Brain microvascular endothelial cell (primary cell): Measurements from ENCODE around the gene PLA2G4B.

Experiments used
- DNase-seq: peaks from one replicate; pipeline ENCODE4 v3.0.0-alpha.2; 2020
- H3K27ac ChIP-seq: fragments of 250-450 bp; sonication (Bioruptor Pico); 2 replicates; pipeline ENCODE4 v1.5.1; 2020; ENCODE audit warnings: mild to moderate bottlenecking, moderate library complexity
- H3K27me3 ChIP-seq: fragments of 250-450 bp; sonication (Bioruptor Pico); replicated peaks from 2 replicates; pipeline ENCODE4 v1.5.1; 2020; ENCODE audit warnings: mild to moderate bottlenecking
- H3K36me3 ChIP-seq: fragments of 250-450 bp; sonication (Bioruptor Pico); replicated peaks from 2 replicates; pipeline ENCODE4 v1.5.1; 2020; ENCODE audit warnings: mild to moderate bottlenecking
- H3K4me3 ChIP-seq: 2 replicates; pipeline ENCODE4 v1.5.1; 2011; ENCODE audit warnings: low read depth, mild to moderate bottlenecking, control low read depth, low read length, moderate library complexity
- in situ Hi-C: cut with HindIII; loops from 2 replicates; pipeline ENCODE4 v1.10.0; 2017; ENCODE audit warnings: low sequenced_read_pairs, low pct_ligation_motif_present
- TF ChIP-seq, protein P1 (sequence below): IDR thresholded peaks from 2 replicates; pipeline ENCODE4 v1.5.1; 2011; ENCODE audit warnings: low read depth, mild to moderate bottlenecking, moderate library complexity, low read length, control low read depth, inconsistent platforms; ENCODE audit errors: missing control alignments

PLA2G4B gene

DNA sequence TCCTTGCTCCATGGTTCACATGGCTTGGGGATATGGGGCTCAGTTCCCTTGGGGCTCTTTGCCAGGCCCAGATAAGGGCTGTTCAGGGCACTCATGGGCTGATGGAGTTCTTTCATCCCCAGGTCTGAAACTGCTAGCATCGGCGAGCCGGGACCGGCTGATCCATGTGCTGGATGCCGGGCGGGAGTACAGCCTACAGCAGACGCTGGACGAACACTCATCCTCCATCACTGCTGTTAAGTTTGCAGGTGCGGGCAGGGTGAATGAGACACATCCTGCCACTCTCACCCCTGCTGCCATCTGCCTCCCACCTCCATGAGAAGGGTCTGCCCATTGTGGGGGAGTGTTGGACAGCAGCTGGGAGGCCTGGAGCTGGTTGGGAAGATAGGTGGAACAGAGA, 21.9 kb upstream of the PLA2G4B start:
- in situ Hi-C loops: no loop called here
- TF ChIP-seq, protein P1, sequence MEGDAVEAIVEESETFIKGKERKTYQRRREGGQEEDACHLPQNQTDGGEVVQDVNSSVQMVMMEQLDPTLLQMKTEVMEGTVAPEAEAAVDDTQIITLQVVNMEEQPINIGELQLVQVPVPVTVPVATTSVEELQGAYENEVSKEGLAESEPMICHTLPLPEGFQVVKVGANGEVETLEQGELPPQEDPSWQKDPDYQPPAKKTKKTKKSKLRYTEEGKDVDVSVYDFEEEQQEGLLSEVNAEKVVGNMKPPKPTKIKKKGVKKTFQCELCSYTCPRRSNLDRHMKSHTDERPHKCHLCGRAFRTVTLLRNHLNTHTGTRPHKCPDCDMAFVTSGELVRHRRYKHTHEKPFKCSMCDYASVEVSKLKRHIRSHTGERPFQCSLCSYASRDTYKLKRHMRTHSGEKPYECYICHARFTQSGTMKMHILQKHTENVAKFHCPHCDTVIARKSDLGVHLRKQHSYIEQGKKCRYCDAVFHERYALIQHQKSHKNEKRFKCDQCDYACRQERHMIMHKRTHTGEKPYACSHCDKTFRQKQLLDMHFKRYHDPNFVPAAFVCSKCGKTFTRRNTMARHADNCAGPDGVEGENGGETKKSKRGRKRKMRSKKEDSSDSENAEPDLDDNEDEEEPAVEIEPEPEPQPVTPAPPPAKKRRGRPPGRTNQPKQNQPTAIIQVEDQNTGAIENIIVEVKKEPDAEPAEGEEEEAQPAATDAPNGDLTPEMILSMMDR: no peak
- DNase-seq: no peak
- Histone ChIP-seq H3K27me3 (no peaks in the 10 kb centered on the region), H3K36me3 (peaks cover 89% of the 10 kb centered on the region), H3K27ac (no peak overlapping the region), H3K4me3 (no peak overlapping the region)

DNA sequence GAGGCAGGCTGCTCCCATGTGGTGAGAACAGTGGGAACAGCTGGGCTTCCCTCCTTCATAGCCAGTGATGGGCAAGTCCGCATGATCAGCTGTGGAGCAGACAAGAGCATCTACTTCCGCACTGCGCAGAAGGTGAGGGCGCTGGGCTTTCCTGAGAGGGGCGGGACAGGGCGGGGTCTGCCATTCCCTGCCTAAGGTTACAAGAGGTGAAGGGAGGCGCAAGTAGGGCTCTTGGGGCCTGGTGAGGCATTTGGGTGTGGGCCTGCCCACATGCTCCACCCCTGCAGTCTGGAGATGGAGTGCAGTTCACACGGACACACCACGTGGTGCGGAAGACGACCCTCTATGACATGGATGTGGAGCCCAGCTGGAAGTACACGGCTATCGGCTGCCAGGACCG, 21.3 kb upstream of the PLA2G4B start:
- Histone ChIP-seq H3K27ac (no peak overlapping the region), H3K4me3 (no peak overlapping the region), H3K27me3 (no peaks in the 10 kb centered on the region), H3K36me3 (peaks cover 90% of the 10 kb centered on the region)
- in situ Hi-C loops: no loop called here
- DNase-seq: no peak
- TF ChIP-seq, protein P1: no peak

DNA sequence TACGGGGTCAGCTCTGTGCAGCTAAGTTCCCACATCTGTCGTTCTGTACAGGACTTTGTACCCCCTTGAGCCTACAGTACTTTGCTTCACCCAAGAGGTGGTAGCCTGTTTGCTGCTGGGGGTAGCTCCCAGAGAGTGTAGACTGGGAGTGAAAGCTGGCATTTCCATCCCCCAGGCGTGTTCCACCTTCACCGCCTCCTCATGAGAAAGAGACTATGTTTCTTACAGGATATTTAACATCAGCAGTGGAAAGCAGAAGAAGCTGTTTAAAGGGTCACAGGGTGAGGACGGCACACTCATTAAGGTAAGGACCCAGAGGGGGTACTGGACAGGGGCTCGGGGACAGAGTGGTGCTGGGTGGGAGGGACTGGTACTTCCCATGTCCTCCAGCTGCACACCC, 20.9 kb upstream of the PLA2G4B start:
- Histone ChIP-seq H3K27me3 (no peaks in the 10 kb centered on the region), H3K27ac (no peak overlapping the region), H3K4me3 (no peak overlapping the region), H3K36me3 (peaks cover 90% of the 10 kb centered on the region)
- in situ Hi-C loops: no loop called here
- no peak for DNase-seq
- TF ChIP-seq, protein P1: no peak

DNA sequence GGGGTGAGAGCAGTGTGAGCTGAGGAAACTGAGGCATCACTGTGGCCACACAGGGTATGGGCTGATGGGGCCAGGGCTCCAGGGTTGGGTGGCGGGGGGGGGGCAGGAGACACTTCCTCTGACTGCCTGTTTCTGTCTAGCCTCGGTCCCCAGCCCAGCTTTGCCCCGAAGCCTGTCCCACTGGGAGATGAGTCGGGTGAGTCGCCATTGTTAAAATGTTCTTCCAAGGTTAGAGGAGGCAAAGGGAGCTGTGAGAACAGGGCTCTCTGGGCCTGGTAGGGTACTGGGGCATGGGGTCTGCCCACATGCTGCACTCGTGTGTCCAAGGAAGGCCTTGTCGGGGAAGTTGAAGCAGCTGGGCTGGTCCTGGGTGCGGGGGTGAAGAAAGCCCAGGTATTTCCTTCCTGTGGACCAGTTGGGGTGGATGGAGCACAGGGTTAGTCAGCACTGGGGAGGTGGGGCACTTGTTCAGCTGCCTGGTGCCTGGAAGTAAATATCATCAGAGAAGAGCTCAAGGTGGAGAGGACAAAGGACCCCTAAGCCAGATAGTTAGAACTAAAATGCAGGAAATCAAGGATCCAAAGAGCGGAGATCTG, 19.1 kb upstream of the PLA2G4B start:
- Histone ChIP-seq H3K27me3 (no peaks in the 10 kb centered on the region), H3K27ac (no peak overlapping the region), H3K36me3 (peaks cover 88% of the 10 kb centered on the region), H3K4me3 (no peak overlapping the region)
- in situ Hi-C loops: no loop called here
- no peak for DNase-seq
- TF ChIP-seq, protein P1: no peak

DNA sequence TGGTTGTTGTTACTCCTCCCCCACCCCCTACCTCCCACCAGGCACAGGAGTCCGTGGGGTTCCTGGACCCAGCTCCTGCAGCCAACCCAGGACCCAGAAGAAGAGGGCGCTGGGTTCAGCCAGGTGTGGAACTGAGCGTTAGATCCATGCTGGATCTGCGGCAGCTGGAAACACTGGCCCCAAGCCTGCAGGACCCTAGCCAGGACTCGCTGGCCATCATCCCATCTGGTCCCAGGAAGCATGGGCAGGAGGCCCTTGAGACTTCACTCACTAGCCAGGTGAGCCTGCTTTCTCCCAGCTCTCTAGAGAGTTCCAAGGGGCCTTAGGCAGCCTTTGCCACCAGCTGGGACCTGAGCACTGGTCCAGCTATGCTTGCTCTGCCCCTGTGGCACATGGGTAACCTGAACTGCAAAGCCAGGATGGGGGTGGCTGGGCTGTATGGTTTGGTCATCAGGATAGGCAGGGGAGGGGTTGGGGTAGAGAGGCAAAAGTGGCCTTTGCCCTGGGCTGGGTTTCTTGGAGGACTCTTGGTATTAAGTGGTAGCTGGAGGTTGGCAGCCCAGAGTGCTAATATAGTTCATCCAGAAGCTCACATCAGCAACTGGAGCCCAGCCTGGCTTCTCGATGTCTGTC, 17.7 kb upstream of the PLA2G4B start:
- DNase-seq: no peak
- Histone ChIP-seq H3K4me3 (no peak overlapping the region), H3K36me3 (peaks cover 84% of the 10 kb centered on the region), H3K27ac (no peak overlapping the region), H3K27me3 (no peaks in the 10 kb centered on the region)
- in situ Hi-C loops: no loop called here
- TF ChIP-seq, protein P1: no peak

DNA sequence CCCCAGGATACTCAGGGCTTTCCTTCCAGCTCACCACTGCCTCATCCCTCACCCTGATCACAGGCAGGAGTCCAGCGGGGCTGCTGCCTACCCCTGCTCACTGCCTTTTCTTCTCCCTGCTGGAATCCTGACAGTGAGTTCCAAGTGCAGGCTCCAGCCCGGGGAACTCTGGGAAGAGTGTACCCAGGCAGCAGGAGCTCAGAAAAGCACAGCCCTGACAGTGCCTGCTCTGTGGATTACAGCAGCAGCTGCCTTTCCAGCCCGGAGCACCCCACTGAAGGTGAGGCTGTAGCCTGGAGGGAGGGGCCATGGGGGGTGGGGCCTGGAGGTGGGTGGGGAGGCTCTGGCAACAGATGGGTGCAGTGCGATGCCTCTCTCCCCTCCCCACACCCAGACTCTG, 16.8 kb upstream of the PLA2G4B start:
- Histone ChIP-seq H3K36me3 (peaks cover 76% of the 10 kb centered on the region), H3K4me3 (no peak overlapping the region), H3K27me3 (no peaks in the 10 kb centered on the region), H3K27ac (no peak overlapping the region)
- no peak for DNase-seq
- in situ Hi-C loops: no loop called here
- TF ChIP-seq, protein P1: no peak
